Hypothalamus (tissue), 51 donors: Measurements from ENCODE around the gene FETUB.

Experiments used
- DNase-seq, 51 donors: peaks; one replicate each; lab custom pipeline; 2025; lab: John Stamatoyannopoulos, UW

FETUB gene

DNA sequence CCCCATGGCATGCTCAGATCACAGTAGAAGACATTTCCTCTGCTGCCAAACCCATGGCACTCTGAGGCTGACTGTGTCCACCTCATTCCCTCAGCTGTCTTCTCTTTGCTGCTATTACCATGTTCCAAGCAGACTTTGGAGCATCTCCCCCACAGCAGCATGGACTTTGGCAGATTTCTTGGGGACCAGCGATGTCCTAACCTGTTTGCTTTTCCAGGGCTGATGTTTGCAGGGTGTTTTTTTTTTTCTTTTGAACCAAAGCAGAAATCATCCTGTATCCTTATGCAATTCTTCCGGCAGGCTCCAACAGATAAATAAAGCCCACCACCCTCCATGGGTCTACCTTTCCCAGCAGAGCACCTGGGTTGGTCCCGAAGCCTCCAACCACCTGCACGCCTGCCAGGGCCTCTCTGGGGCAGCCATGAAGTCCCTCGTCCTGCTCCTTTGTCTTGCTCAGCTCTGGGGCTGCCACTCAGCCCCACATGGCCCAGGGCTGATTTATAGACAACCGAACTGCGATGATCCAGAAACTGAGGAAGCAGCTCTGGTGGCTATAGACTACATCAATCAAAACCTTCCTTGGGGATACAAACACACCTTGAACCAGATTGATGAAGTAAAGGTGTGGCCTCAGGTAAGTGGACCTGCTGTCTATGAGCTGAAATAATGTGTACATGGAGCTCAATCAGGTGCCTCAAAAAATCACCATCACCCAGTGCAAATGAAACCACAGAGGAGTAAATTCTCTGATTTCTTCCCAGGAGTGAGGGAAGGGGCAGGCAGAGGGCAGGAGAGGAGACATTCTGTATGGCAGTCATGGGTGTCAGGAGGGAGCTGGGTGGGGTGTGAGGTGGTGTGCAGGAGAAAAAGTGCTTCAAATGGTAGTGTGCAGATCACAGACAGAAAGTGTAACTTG, 27.2 kb upstream of the FETUB start, which contains the start of gene AHSG:
Gene AHSG, plus strand, starts transcription at position 340 of the 916 bp plus-strand sequence. Its CDS starts 82 bp downstream, at position 422.
- no peak for DNase-seq

DNA sequence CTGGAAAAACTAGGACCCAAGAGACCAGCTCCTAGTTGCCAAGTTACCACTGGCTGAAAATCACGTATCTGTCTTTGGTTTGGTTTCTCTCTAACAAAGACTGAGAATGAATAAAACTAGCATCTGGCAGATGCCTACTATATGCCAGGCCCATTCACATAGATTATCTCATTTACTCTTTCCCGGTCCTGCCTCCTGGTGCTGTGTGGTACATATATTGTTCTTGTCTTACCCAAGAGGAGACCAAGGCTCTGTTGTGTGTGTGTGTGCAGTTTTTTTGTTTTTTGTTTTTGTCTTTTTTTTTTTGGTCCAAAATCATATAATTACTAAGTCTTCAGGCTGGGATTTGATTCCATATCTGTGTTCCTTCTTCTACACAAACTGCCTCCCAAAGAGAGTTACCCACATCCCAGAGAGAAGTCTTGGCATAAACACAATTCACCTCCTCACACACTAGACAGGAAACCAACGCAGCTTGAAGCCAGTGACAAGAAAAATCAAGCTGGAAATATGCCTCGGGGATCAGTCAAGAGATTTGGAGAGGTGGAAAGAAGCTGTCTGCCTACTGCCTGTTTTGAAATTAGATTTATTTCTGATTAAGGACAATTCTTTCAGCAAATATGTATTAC, 26.4 kb upstream of the FETUB start:
- no peak for DNase-seq

DNA sequence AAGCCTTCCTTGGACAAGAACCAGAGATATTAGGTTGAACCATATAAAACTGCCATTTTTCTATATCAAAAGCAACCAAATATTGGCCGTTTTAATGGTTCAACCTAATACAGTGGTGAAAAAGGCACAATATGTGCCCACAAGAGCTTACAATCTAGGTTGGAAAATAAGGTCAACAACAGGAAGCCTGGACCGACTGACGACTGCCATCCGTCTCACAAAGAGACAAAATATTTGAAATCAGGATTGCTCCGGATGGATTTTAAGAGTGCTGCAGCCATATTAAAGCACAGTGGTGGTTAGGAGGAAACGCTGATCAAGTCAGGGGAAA, 26.0 kb upstream of the FETUB start:
- no peak for DNase-seq

DNA sequence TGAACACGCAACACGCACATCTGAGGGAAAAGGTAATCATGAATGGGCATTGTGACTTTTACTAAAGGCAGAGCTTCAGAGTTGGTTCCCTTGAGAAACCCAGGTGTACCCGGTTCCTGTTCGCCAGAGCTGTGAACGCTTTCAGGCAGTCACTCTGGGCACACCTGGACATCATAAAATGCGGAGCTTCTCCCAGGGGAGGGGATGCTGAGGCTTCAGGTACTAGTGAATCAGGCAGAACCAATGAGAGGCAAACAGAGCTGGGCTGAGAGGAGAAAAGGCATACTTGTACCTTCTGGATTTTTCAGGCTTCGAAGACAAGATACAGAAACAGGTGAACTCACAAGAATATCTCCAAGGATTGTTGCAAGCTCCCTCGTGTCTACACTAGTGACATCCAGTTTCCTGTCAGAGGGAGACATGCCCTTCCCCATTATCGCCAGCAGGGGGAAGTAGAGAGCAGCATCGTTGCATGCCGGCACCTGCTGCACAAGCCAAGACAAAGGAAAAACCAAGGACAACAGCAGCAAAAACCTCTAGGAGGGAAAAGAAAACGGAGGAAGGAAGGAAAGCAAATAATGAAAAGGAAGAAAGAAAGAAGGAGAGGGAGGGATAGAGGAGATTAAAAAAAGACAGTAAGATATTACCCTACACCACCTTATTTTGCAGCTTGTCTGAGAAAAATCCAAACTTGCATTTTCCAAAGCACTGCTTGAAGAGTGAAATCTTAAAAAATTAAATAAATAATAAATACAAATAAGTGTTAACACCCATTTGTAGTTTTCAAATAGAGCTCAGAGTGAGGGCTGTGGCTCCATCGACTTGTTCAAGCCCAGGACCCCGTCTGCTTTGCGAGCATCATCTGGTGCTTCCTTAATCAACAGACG, 25.4 kb upstream of the FETUB start:
- DNase-seq, result peak in 48 of 51 donors; percentile 5 to 84 (median 57)

DNA sequence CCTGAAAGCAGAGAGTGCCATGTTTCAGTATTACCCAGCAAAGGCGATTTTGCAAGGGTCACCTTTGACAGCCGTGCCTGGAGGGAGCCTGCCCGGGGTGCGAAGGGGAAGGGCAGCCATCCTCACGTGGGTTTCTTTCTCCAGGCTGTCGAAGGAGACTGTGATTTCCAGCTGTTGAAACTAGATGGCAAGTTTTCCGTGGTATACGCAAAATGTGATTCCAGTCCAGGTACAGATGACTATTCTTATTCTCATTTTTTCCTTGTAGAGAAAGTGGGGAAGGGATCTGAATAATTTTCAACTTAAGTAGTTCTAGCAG, 23.9 kb upstream of the FETUB start:
- DNase-seq, result no peak

DNA sequence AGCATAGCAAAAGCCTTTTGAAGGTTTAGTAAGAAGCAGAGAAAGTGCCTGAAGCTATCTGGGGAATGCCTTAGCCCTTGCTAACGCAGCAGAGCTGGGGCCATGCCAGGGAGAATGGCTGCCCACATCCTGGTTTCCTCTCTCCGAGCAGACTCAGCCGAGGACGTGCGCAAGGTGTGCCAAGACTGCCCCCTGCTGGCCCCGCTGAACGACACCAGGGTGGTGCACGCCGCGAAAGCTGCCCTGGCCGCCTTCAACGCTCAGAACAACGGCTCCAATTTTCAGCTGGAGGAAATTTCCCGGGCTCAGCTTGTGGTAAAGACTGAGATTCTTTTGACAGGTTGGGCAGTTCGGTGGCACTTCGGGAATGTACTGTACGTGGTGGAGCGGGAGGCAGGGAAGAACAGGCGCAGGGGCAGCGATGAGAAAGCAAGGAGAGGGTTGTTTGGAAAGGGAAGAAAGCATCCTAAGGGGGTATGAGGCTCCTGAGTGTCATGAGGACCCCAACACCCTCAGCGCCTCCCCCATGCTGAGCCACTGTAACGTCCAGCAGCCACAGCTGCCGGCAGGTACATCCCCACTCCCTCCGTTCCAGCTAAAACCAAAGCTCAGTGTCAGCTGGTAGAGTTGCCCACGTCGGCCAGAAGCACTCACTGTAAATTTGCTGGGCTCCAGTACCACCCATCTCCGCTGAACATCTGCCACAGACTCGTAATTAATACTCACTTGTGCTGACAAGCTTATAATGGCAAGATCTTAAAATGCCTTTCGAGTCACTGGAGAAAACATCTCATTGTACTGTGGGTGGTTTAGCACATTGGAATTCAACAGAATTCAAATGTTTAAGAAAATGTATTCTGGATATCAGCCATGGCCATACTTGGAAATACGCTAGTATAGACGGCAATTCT, 22.9 kb upstream of the FETUB start:
- peak in 50 of 51 donors; percentile 6 to 82 (median 60) for DNase-seq

DNA sequence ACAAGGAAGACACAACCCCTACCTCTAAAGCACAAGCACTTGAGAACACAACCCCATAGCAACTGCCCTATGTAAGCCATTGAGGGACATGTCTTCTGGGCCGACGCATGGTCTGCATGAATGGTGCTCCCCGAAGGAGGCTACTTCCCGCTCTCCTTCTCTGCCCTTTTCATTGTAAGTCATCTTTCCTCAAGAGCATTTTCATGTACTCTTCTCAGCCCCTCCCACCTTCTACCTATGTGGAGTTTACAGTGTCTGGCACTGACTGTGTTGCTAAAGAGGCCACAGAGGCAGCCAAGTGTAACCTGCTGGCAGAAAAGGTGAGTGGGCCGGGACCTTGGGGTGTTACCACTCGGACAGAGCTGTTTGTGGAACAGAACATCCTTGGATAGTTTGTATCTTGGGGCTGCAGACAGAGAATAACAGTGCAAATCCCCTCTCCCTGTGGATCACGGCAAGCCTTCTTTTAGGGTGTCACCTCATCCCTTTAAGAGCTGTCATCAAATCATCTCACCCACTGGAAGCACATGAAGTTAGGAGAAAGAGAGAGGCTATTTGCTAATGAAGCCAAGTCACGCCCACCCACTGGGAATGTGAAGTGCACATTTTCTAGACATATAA, 21.8 kb upstream of the FETUB start:
- no peak for DNase-seq

DNA sequence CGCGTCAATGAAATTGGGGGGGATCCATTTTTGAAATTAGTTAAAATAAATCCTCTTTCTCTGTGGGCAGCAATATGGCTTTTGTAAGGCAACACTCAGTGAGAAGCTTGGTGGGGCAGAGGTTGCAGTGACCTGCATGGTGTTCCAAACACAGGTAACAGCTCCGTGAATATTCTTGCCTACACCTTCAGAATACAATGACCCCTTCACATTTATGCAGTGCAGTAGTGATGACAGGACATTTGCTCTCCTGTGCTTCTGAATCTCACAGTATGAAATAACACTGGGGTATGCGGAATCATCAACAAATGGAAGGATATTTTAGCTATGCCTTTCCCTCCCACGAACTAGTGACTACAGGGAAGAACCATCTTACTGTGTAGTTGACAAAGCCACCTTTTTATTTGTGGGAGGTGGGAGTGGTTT, 20.4 kb upstream of the FETUB start:
- DNase-seq, result no peak

DNA sequence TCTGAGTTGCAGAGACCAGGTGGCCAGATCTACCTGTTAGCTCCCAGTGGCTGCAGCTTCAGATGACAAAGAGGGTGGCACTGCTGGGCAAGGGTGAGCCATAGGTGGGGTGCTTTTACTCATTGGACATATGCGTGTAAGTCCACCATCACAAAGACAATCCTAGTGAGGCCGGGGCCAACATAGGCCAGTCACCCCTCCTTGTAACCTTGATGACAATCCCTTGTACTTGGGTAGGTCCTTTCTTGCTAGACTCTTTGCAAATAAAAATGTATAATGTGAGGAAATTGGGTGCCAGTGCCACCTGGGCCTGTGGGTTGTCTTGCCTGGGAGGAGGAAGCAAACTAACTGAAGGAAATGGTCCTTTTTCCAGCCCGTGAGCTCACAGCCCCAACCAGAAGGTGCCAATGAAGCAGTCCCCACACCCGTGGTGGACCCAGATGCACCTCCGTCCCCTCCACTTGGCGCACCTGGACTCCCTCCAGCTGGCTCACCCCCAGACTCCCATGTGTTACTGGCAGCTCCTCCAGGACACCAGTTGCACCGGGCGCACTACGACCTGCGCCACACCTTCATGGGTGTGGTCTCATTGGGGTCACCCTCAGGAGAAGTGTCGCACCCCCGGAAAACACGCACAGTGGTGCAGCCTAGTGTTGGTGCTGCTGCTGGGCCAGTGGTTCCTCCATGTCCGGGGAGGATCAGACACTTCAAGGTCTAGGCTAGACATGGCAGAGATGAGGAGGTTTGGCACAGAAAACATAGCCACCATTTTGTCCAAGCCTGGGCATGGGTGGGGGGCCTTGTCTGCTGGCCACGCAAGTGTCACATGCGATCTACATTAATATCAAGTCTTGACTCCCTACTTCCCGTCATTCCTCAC, 19.7 kb upstream of the FETUB start:
- DNase-seq, result no peak

DNA sequence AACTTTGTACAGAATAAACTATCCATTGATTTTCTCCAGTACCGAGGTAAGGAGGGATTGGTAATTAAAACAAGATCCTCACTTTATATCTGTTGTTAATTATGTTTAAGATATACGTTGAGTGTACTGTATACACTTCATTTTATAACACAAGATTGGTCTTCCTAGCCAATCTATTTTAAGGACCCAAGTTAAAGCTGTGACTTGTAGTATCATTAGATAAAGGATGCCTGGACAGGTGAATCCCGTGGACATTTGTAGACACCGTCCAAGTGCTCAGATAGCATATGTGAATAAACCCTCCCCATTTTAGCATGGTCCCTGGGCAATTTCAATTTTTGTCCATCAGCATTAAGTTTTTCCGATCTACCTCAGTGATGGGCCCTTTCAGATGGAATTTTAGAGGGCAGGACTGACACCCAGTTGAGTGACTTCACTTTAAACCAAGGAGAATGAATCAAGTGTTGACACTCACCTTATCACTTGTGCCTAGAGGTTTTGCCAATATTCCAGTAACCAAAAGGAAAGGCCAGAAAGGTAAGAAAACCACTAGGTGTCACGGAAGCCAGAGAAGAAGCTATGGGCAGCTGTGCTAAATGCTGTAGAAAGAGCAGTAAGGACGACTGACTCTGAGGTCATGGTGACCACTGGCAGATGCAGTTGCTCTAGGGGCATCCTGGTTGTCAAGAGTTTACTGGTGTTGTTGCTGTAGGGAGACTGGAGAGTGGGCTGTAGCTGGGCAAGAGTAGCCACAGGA, 18.1 kb upstream of the FETUB start:
- DNase-seq, result no peak

DNA sequence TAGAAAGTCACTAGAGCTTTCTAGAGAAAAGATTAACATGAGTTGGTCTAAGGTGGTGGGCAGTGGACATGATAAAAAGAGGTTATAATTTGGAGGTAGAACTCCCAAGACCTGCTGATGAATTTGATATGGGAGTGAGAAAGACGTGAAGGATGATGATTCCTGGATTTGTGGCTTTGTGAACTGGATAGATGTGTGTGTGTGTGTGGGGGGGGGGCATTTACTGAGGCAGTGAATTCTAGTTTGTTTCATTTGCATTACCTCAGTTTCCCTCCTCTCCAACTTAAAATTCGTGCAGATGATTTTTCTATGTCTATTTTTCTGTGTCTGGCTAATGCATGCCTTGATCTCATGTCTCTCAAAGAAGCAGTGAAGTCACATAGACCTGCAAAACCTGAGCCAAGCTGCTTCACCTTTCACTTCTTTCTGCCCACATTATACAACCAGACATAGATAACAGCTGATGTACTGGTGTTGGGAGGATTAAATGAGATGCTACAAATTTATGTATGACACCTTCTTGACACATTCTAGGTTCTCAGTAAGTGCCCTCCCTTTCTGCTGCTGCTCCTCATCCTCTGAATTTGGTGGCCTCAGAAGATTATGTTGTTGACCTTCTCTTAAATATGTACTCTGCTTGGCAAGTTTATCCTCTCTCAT, 17.4 kb upstream of the FETUB start:
- DNase-seq, result no peak

DNA sequence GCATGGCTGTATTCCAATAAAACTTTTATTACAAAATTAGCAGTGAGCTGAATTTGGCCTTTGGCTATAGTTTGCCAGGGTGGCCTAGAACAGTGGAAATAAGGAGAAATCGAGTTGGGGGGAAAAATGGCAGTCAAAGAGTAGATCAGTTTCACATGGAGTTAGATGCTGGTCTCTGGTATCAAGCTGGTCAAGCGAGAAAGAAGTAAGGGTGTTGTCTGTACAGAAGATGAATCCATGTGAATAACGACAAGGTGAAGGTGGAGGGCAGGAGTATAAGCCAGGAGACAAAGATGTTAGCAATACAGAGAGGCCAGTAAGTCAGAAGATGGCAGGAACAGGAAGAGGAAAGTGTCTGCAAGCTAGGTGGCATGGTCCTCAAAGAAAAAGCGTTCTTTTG, 15.6 kb upstream of the FETUB start:
- no peak for DNase-seq

DNA sequence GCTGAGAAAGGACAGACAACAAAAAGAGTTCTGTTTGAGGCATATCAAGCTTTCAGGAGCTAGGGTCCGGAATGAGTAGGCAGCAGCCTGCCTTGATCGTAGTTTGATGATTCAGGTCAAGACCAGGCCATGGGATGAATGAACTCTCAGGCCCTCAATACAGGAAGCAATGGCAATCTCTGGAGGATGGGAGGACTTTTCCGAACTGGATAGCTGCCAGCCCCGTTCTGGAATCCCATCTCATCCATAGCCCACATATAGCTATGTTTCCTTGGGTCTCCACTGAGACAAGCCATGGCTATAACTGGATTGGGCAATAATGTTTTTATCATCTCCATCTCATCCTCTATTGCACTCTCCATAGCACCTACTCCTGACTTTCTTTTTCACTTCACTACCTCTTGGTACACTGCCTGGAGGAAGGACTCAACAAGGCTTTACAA, 14.6 kb upstream of the FETUB start:
- DNase-seq, result no peak

DNA sequence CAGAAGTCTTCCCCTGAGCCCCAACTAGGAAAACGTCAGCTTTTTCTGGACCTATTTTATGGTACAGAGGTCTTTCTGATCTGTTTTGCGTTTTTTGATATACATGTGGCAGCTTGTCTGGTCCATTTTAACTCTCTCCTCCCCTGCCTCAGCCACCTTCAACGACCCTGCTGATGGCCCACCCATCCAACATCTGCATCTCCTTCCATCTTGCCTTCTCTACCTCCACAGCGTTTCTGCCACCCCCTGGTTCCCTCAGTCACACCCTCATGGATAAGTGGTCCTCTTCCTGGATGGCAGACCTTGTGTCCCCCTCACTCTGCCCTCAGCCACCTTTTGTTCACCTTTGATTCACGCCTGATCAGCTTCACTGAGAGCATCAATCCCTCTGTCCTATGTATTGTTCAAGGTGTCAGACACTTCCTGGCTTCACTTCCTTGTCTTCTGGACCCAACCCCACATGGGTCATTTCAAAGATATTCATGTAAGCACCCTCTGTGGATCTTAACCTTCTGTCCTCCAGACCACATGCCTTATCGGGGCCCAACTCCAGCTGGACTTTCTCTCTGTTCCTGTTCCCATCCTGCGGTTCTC, 13.8 kb upstream of the FETUB start:
- DNase-seq, result no peak

DNA sequence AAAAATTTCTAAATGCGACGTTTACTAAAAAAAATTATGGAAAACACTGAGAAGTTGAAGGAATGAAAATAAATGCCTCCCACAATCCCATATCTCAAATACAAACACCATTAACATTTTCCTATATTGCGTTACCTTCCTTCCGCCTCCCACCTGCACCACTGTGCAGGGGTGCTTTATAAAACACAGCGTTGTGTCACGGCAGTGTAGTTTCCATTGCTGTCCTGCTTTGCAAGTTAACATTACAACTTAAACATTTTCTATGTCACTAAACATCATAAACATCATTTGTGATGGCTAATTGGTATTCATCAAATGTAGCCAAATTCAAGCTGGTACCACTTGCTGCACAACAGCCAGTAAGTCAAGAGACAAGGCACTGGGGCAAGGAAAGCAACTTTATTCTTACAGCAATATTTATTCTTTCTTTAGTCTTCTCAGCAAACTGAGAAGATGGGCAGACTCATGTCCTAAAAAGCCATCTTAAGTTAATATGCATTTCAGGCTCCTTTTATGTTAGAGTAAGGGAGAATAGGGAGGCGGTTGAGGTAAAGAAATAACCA, 12.3 kb upstream of the FETUB start:
- no peak for DNase-seq

DNA sequence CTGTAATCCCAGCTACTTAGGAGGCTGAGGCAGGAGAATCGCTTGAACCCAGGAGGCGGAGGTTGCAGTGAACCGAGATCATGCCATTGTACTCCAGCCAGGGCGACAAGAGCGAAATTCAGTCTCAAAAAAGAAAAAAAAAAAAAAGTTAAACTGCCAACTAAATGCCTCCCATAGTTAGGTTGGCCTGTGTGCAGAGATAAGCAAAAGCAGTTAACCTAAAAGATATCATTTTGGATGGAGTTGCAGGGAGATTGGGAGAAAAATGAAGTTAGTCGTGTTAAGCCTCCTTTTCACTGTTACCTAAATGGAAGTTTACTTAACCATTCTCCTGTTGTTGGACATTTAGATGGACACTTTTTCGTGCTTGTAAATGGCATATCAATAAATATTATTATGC, 11.4 kb upstream of the FETUB start:
- no peak for DNase-seq
